ENCODE results near the gene FXYD6. TPM values are rescaled to one million over a fixed set of nuclear protein-coding genes. Genes with fewer than 3 reads are reported as not detected.

FXYD6 gene
- total RNA-seq, 1 donor from 2014 or later = 10.5 TPM

DNA sequence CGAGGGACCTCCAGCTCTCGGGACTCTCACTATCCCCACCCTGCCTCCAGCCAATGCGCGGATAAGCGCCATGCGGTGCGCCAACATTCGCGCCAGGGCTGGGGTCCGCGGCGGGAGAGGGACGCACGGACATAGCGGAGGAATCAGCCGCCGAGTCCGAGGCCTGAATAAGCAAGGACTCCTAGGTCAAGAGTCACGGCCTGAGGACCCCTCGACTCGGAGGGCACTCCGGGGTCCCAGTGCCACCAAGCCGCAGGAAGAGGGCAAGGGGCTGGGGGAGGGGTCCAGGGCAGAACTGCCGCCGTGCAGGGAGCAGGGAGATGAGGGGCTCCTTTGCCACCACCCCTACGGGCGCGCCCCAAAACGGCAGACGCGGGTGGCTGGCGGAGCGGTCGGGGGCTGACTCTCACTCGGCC lies 80.0 kb downstream of the FXYD6 start:
- Histone ChIP-seq H2AFZ (ENCODE audit: low read depth, low read length) (no peak overlapping the region), H3K79me2 (ENCODE audit: insufficient read depth, low read length) (no peaks in the 10 kb centered on the region), H3K4me1 (ENCODE audit: insufficient read depth, low read length) (no peaks in the 10 kb centered on the region), H3K36me3 (ENCODE audit: insufficient read depth, low read length) (no peaks in the 10 kb centered on the region), H3K9me3 (ENCODE audit: insufficient read depth, low read depth, low read length) (no peaks in the 10 kb centered on the region), H3K27me3 (ENCODE audit: insufficient read depth, low read length) (peaks cover 58% of the 10 kb centered on the region), H4K20me1 (ENCODE audit: insufficient read depth, low read length) (no peaks in the 10 kb centered on the region), H3K4me2 (ENCODE audit: low read length) (no peak overlapping the region), H3K4me3 (ENCODE audit: insufficient read depth, low read depth, low read length) (no peak overlapping the region), H3K27ac (ENCODE audit: low read depth, low read length) (no peak overlapping the region), H3K9ac (ENCODE audit: low read length) (no peak overlapping the region)
- DNase-seq (ENCODE audit: low read depth) (no peak), FAIRE-seq (no peak)
- Mint-ChIP-seq H3K27ac (ENCODE audit: unreplicated experiment) (no peak overlapping the region), H3K9me3 (ENCODE audit: unreplicated experiment) (no peaks in the 10 kb centered on the region), H3K36me3 (ENCODE audit: low read depth, unreplicated experiment) (no peaks in the 10 kb centered on the region), H3K27me3 (ENCODE audit: low read depth, unreplicated experiment) (peaks cover 81% of the 10 kb centered on the region), H3K4me3 (ENCODE audit: unreplicated experiment) (no peak overlapping the region), H3K4me1 (ENCODE audit: low read depth, unreplicated experiment) (no peaks in the 10 kb centered on the region)
- TF ChIP-seq, protein P1, sequence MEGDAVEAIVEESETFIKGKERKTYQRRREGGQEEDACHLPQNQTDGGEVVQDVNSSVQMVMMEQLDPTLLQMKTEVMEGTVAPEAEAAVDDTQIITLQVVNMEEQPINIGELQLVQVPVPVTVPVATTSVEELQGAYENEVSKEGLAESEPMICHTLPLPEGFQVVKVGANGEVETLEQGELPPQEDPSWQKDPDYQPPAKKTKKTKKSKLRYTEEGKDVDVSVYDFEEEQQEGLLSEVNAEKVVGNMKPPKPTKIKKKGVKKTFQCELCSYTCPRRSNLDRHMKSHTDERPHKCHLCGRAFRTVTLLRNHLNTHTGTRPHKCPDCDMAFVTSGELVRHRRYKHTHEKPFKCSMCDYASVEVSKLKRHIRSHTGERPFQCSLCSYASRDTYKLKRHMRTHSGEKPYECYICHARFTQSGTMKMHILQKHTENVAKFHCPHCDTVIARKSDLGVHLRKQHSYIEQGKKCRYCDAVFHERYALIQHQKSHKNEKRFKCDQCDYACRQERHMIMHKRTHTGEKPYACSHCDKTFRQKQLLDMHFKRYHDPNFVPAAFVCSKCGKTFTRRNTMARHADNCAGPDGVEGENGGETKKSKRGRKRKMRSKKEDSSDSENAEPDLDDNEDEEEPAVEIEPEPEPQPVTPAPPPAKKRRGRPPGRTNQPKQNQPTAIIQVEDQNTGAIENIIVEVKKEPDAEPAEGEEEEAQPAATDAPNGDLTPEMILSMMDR (IDR thresholded peaks at IDR 0.05; ENCODE audit: insufficient read depth, low read depth, low read length) = no peak
- peak; percentile 71 for TF ChIP-seq EZH2 (IDR thresholded peaks at IDR 0.05; ENCODE audit: insufficient read depth, low read length)

DNA sequence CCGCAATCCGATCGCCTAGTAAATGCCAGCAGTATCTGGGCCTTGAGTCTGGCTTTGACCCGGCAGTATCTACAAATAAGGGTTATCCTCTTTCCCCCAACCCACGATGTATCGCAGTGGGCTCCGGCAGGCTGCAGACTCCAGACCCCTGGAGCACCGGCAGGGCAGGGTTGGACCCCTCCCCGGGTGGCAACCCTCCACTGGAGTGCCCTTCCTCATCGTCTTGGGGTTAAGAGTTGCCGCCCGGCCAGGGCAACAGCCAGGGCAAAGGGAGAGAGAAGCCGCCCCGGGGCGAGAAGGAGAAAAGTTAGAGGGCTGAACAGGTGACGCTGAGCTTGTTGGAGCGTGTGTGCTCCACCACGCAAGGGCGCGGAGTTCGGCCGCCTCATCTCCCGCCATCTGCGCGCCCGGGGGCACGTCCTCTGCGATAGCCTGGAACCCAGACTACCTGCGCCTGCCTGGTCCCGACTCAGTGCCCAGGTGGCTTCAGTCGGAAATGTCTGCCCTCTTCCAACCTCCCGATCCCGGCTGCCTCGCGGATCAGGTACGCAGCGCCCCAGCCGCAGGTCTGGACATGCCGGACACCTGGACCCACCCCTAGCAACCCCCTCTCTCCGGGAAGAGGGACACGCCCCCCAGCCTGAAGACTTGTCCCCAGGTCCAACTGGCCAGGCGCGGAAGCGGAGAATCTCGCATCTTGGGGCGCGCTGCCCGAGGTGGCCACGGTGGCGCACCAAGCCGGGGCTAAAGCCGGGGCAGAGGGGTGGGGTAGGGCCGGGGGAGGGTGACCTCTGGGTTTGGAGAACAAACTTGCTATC lies 80.6 kb downstream of the FXYD6 start:
- Mint-ChIP-seq H3K9me3 (ENCODE audit: unreplicated experiment) (no peaks in the 10 kb centered on the region), H3K36me3 (ENCODE audit: low read depth, unreplicated experiment) (no peaks in the 10 kb centered on the region), H3K27me3 (ENCODE audit: low read depth, unreplicated experiment) (peaks cover 83% of the 10 kb centered on the region), H3K4me1 (ENCODE audit: low read depth, unreplicated experiment) (no peaks in the 10 kb centered on the region), H3K27ac (ENCODE audit: unreplicated experiment) (no peak overlapping the region), H3K4me3 (ENCODE audit: unreplicated experiment) (no peak overlapping the region)
- H3K79me2 ChIP-seq (ENCODE audit: insufficient read depth, low read length) = no peaks in the 10 kb centered on the region
- no peak overlapping the region for H3K4me3 ChIP-seq (ENCODE audit: insufficient read depth, low read depth, low read length)
- H3K27ac ChIP-seq (ENCODE audit: low read depth, low read length) = no peak overlapping the region
- no peak overlapping the region for H3K4me2 ChIP-seq (ENCODE audit: low read length)
- H3K9me3 ChIP-seq (ENCODE audit: insufficient read depth, low read depth, low read length) = no peaks in the 10 kb centered on the region
- peak; percentile 52 for TF ChIP-seq EZH2 (IDR thresholded peaks at IDR 0.05; ENCODE audit: insufficient read depth, low read length)
- TF ChIP-seq, protein P1 (IDR thresholded peaks at IDR 0.05; ENCODE audit: insufficient read depth, low read depth, low read length) = no peak
- no peak overlapping the region for H3K9ac ChIP-seq (ENCODE audit: low read length)
- DNase-seq (ENCODE audit: low read depth) (no peak), FAIRE-seq (no peak)
- no peaks in the 10 kb centered on the region for H4K20me1 ChIP-seq (ENCODE audit: insufficient read depth, low read length)
- no peaks in the 10 kb centered on the region for H3K36me3 ChIP-seq (ENCODE audit: insufficient read depth, low read length)
- no peaks in the 10 kb centered on the region for H3K4me1 ChIP-seq (ENCODE audit: insufficient read depth, low read length)
- peaks cover 56% of the 10 kb centered on the region for H3K27me3 ChIP-seq (ENCODE audit: insufficient read depth, low read length)
- no peak overlapping the region for H2AFZ ChIP-seq (ENCODE audit: low read depth, low read length)
